K562 (cell line): Measurements from ENCODE around the gene MLX. TPM values are rescaled to one million over a fixed set of nuclear protein-coding genes. Genes with fewer than 3 reads are reported as not detected.

Experiments
- CHD7 ChIP-seq: fragments of 200-600 bp; sonication (generic); IDR thresholded peaks from one replicate; pipeline ENCODE4 v1.6.1; 2012; ENCODE audit warnings: mild to moderate bottlenecking, low read depth, low read length, inconsistent platforms
- CREBBP ChIP-seq: IDR thresholded peaks from one replicate; pipeline ENCODE4 v1.6.1; 2012; ENCODE audit warnings: low read depth, mild to moderate bottlenecking, control low read depth, inconsistent platforms, low read length
- NCOA2 ChIP-seq, 2 experiments: fragments of 450-650 bp; IDR thresholded peaks; 2 replicates each; pipeline ENCODE4 v1.6.1; 2018; ENCODE audit warnings: mild to moderate bottlenecking in 2 of 2, moderate library complexity in 1 of 2; ENCODE audit not compliant: partially characterized antibody in 2 of 2
- NELFE ChIP-seq: IDR thresholded peaks from 2 replicates; pipeline ENCODE4 v1.6.1; 2011; ENCODE audit warnings: mild to moderate bottlenecking; ENCODE audit not compliant: insufficient read depth, insufficient read length
- NR0B1 ChIP-seq: fragments of 450-650 bp; IDR thresholded peaks from one replicate; pipeline ENCODE4 v1.6.1; 2018; ENCODE audit warnings: mild to moderate bottlenecking, moderate library complexity; ENCODE audit not compliant: partially characterized antibody
- PTRF ChIP-seq: fragments of 450-650 bp; IDR thresholded peaks from 2 replicates; pipeline ENCODE4 v1.6.1; 2016; ENCODE audit warnings: mild to moderate bottlenecking, missing genetic modification characterization, missing compliant biosample characterization
- SMARCC2 ChIP-seq: fragments of 450-650 bp; IDR thresholded peaks from 2 replicates; pipeline ENCODE4 v1.6.1; 2017; ENCODE audit warnings: antibody characterized with exemption, moderate library complexity, mild to moderate bottlenecking, low read depth
- THAP7 ChIP-seq: fragments of 250-450 bp; sonication (Bioruptor Pico); IDR thresholded peaks from 2 replicates; pipeline ENCODE4 v1.5.0; 2021
- THRA ChIP-seq: fragments of 450-650 bp; IDR thresholded peaks from 2 replicates; pipeline ENCODE4 v1.6.1; 2017; ENCODE audit warnings: mild to moderate bottlenecking, moderate library complexity
- ZNF140 ChIP-seq: fragments of 250-450 bp; sonication (Bioruptor Pico); IDR thresholded peaks from 2 replicates; pipeline ENCODE4 v1.8.0; 2021; ENCODE audit warnings: moderate library complexity, mild to moderate bottlenecking, inconsistent platforms
- polyA plus RNA-seq, 8 experiments: library from polyadenylated mRNA; depleted of rRNA in 4 of 8; stranded (reverse) in 5 of 8; unstranded in 3 of 8; fragments of >200 nt; fragmentation: Nextera tagmentation in 2 of 8; fragmentation: Illumina TruSeq in 1 of 8; extraction: Ambion mirVana in 2 of 8; extraction: Trizol in 1 of 8; gene quantifications; 2 replicates each; pipeline versions ENCODE4 v1.2.1 to v1.2.3, GENCODE V29; 2011 to 2014; ENCODE audit warnings: inconsistent platforms in 1 of 8, missing spikeins in 1 of 8
- total RNA-seq, 7 experiments: library from RNA; depleted of rRNA in 6 of 7; stranded (reverse); fragments of >200 nt in 6 of 7; fragmentation: Illumina TruSeq in 2 of 7; extraction: Trizol in 2 of 7; gene quantifications; 2 replicates each; pipeline versions ENCODE4 v1.2.1 to v1.2.3, GENCODE V29; 2011 to 2021; ENCODE audit warnings: low replicate concordance in 1 of 7

Gene MLX
- total and polyA plus RNA-seq, 9 of the 15 experiments (the other 6 are each of a cell fraction or from before 2014, with no cell fraction given): 42.9 to 100 (median 58.9) TPM

- TF ChIP-seq PTRF (tag) (no peak), NELFE (no peak), THRA (no peak), SMARCC2 (no peak), NR0B1 (no peak), THAP7 (no peak), ZNF140 (CRISPR knock-in tag) (no peak), CHD7 (no peak), CREBBP (no peak), NCOA2 (IDR thresholded peaks at IDR 0.05; ENCODE audit: partially characterized antibody in 2 of 2) (no peak)
Measured at GRCh38 chr17:42536372-42537155, 30.3 kb upstream of the MLX start (continued).
